ENCODE data around the gene UBE2E2. TPM values are rescaled to one million over a fixed set of nuclear protein-coding genes. Genes with fewer than 3 reads are reported as not detected.

The UBE2E2 gene
- total RNA-seq, 4 donors from 2014 or later: 26.5 to 44.0 (median 37.0) TPM

GRCh38 chr3:23430781-23431398 is 227.8 kb downstream of the UBE2E2 start:
- 47 to 58% methylated on average over 2 of the region's 2 CpGs for WGBS, 2 donors
- no peak for TF ChIP-seq POLR2A (IDR thresholded peaks at IDR 0.05)
- no peak for TF ChIP-seq CTCF (IDR thresholded peaks at IDR 0.05)
- H3K27ac ChIP-seq: no peak overlapping the region

GRCh38 chr3:23431764-23432163 is 228.6 kb downstream of the UBE2E2 start:
- Histone ChIP-seq H3K27ac (no peak overlapping the region), H3K4me3 (no peak overlapping the region), H3K36me3 (no peaks in the 10 kb centered on the region), H3K9me3 (no peaks in the 10 kb centered on the region), H3K4me1 (no peaks in the 10 kb centered on the region), H3K27me3 (no peaks in the 10 kb centered on the region)
- no peak for DNase-seq
- 67 to 75% methylated on average over 3 of the region's 3 CpGs for WGBS, 2 donors
- TF ChIP-seq POLR2A (IDR thresholded peaks at IDR 0.05): no peak
- no peak for TF ChIP-seq CTCF (IDR thresholded peaks at IDR 0.05)
- intact Hi-C loops (cut with DNase I): no loop called here

More at GRCh38 chr3:23430781-23431398, 227.8 kb downstream of the UBE2E2 start:
- intact Hi-C loops (cut with DNase I): no loop called here
- Histone ChIP-seq H3K4me3 (no peak overlapping the region), H3K27me3 (no peaks in the 10 kb centered on the region), H3K4me1 (no peaks in the 10 kb centered on the region), H3K9me3 (no peaks in the 10 kb centered on the region), H3K36me3 (no peaks in the 10 kb centered on the region)
- DNase-seq: no peak

GRCh38 chr3:23435318-23435717 is 232.2 kb downstream of the UBE2E2 start:
- no peak overlapping the region for H3K4me3 ChIP-seq
- no peaks in the 10 kb centered on the region for H3K4me1 ChIP-seq
- TF ChIP-seq POLR2A (IDR thresholded peaks at IDR 0.05) (no peak), CTCF (IDR thresholded peaks at IDR 0.05) (no peak)
- no peaks in the 10 kb centered on the region for H3K36me3 ChIP-seq
- intact Hi-C loops (cut with DNase I): no loop called here
- H3K27me3 ChIP-seq: no peaks in the 10 kb centered on the region
- 85 to 96% methylated on average over 2 of the region's 2 CpGs for WGBS, 2 donors
- no peaks in the 10 kb centered on the region for H3K9me3 ChIP-seq
- H3K27ac ChIP-seq: no peak overlapping the region
- no peak for DNase-seq

- Histone ChIP-seq H3K27me3 (no peaks in the 10 kb centered on the region), H3K4me3 (no peak overlapping the region), H3K36me3 (no peaks in the 10 kb centered on the region), H3K4me1 (no peaks in the 10 kb centered on the region), H3K9me3 (no peaks in the 10 kb centered on the region), H3K27ac (no peak overlapping the region)
- DNase-seq: no peak
- 85 to 97% methylated on average over 4 of the region's 9 CpGs for WGBS, 2 donors
- TF ChIP-seq CTCF (IDR thresholded peaks at IDR 0.05): no peak
- intact Hi-C loops (cut with DNase I): no loop called here
These were observed 232.8 kb downstream of the UBE2E2 start for GRCh38 chr3:23435904-23436303.

GRCh38 chr3:23437484-23438145 is 234.5 kb downstream of the UBE2E2 start:
- 86 to 92% methylated on average over 7 of the region's 7 CpGs for WGBS, 2 donors
- Histone ChIP-seq H3K9me3 (no peaks in the 10 kb centered on the region), H3K4me1 (no peaks in the 10 kb centered on the region), H3K27ac (no peak overlapping the region), H3K36me3 (no peaks in the 10 kb centered on the region), H3K4me3 (no peak overlapping the region), H3K27me3 (no peaks in the 10 kb centered on the region)
- DNase-seq: no peak
- no peak for TF ChIP-seq POLR2A (IDR thresholded peaks at IDR 0.05)
- TF ChIP-seq CTCF (IDR thresholded peaks at IDR 0.05): no peak
- intact Hi-C loops (cut with DNase I): no loop called here

Measured in esophagus squamous epithelium (tissue), 5 donors.